ENCODE measurements around the gene RNU1-2. TPM values are rescaled to one million over a fixed set of nuclear protein-coding genes. Genes with fewer than 3 reads are reported as not detected.
"Not testable (repeated sequence)": the region's sequence is repeated elsewhere in the genome, so short reads cannot be mapped to it uniquely, and the experiment has no call there.

RNU1-2 gene
- total RNA-seq, result 1,000 to 10,000 TPM in 4 of 9 donors, 100 to 1,000 TPM in 1, under 1 TPM in 3, not detected in 1; under 0.01 to 5,330 (median 1,268) TPM
- not detected for polyA plus RNA-seq
- long read RNA-seq, donor 1, partial matches to known transcripts, result 0 of 1 reads
- long read RNA-seq, donor 1, other reads (novel, unspliced or antisense), result 0 of 1 reads
- long read RNA-seq, donor 2, partial matches to known transcripts, result 0 of 1 reads
- long read RNA-seq, donor 2, other reads (novel, unspliced or antisense), result 0 of 1 reads
- long read RNA-seq, donor 3, result 0 reads
- long read RNA-seq, donor 4, result 0 reads
- long read RNA-seq, donor 5, result 0 reads
- long read RNA-seq, donor 6, result 0 reads
- long read RNA-seq, donor 7, result 0 reads
- long read RNA-seq, donor 8, partial matches to known transcripts, result 0 of 1 reads
- long read RNA-seq, donor 8, other reads (novel, unspliced or antisense), result 0 of 1 reads
- long read RNA-seq, donor 9, result 0 reads
- long read RNA-seq, donor 10, result 0 reads

GRCh38 chr1:16895598-16896315, at the start of gene RNU1-2:
RNU1-2 (plus strand) TSS chr1:16895980.
- intact Hi-C loops (cut with DNase I); H3K4me1 ChIP-seq (replicated peaks in 1 of 2); H3K27me3 ChIP-seq; H3K36me3 ChIP-seq (replicated peaks in 1 of 2); H3K9me3 ChIP-seq (replicated peaks in 1 of 3): not testable (repeated sequence)
- H3K4me3 ChIP-seq, result peak within 1 kb of the TSS in 2 of 4 donors; percentile 18 to 49
- peak; percentile 73 to 99 for TF ChIP-seq POLR2A (IDR thresholded peaks at IDR 0.05)
- DNase-seq, result peak; percentile 41 to 99 (median 95)
- peak within 1 kb of the TSS in 4 of 5 donors; percentile 74 to 97 (median 92) for H3K27ac ChIP-seq
- WGBS, 4 donors, result 0 to 1% (median 0%) methylated on average over 12 to 27 of the region's 39 CpGs

GRCh38 chr1:16856201-16856600, 39.6 kb upstream of the RNU1-2 start:
- H3K9me3 ChIP-seq (replicated peaks in 1 of 3); H3K4me3 ChIP-seq; H3K4me1 ChIP-seq (replicated peaks in 1 of 2); intact Hi-C loops (cut with DNase I); H3K27me3 ChIP-seq; DNase-seq; H3K27ac ChIP-seq; H3K36me3 ChIP-seq (replicated peaks in 1 of 2): not testable (repeated sequence)
- 78 to 100% (median 86%) methylated on average over 1 to 2 of the region's 2 CpGs for WGBS, 4 donors

DNA sequence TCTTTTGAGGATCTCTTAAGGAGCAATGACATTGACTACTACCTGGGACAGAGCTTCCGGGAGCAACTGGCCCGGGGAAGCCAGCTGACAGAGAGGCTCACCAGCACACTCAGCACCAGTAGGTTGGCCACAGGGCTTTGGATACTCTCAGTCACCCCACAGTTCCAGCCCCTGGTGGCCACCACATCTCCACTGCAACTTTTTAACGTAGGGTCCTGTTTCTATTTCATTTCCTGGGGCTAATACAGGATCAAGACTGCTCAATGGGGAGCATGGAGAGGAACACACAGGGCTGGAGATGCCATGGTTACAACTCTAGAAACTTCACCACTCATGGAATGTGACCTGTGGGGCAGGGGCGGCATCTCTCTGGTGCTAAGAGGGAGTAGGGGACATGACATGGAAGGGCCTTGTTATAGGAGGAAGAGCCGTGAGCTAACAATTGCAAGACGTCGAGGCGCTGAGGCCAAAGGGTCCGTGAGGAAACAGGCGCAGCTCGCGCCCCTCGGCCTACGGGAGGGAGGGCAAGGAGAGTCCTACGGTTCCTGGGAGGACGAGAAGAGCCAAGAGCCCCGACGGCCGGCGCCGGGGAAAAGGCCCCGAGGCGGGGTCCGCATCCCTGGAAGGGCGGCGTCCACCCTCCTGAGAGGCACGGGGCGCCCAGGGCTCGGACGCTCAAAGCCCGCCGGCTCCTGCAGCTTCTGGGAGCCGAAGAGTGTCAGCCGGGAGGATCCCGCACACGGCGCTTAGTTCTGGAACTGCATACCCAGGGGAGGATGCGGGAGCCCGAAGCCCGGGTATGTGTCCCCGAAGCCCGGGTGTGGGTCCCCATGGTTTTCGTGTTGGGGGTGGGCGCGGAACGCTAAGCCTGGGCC, 36.4 kb upstream of the RNU1-2 start:
- intact Hi-C loops (cut with DNase I); DNase-seq; H3K4me1 ChIP-seq (replicated peaks in 1 of 2); H3K27ac ChIP-seq; H3K9me3 ChIP-seq (replicated peaks in 1 of 3); H3K36me3 ChIP-seq (replicated peaks in 1 of 2); H3K4me3 ChIP-seq; H3K27me3 ChIP-seq: not testable (repeated sequence)
- WGBS, 4 donors, result 60 to 83% (median 67%) methylated on average over 10 to 31 of the region's 46 CpGs

DNA sequence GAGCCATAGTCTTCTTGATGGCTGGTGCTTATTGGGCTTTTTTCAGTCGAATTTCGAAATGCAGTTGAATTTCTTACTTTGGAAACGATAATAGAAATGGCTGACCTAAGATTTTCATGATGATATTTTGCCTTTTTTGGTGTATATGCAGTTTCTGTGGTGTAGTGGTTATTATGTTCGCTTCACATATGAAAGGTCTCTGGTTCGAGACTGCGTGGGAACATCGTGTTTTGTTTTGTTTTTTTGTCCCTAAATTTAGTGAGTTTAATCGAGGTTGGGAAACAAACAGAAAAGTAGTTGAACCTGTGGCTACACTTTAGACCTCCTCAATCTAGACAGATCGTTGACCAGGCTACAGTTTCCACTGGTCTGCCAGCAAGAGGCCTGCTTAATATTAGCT, 35.7 kb upstream of the RNU1-2 start:
- DNase-seq; H3K27me3 ChIP-seq; H3K4me3 ChIP-seq; H3K27ac ChIP-seq; H3K9me3 ChIP-seq (replicated peaks in 1 of 3); H3K36me3 ChIP-seq (replicated peaks in 1 of 2); intact Hi-C loops (cut with DNase I); H3K4me1 ChIP-seq (replicated peaks in 1 of 2): not testable (repeated sequence)
- 79 to 84% (median 80%) methylated on average over 6 to 9 of the region's 9 CpGs for WGBS, 4 donors

DNA sequence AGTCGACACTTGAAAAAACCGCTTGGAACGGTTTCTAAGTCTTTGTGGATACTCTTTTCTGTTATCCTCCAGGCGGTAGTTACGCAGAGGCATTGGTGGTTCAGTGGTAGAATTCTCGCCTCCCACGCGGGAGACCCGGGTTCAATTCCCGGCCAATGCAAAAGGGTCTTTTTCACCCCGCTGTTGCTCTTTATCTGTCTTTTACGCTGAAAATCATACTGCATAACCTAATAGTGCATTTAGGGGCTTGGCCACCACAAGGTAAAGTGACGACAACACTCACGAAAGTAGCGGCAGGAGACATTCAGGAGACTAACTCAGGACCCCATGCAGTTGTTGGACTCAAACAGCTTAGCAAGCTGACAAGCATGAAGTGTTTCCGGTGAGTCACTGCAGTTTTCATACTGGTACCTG, 33.9 kb upstream of the RNU1-2 start:
- H3K4me1 ChIP-seq (replicated peaks in 1 of 2); intact Hi-C loops (cut with DNase I); DNase-seq; H3K4me3 ChIP-seq; H3K27ac ChIP-seq; H3K36me3 ChIP-seq (replicated peaks in 1 of 2); H3K9me3 ChIP-seq (replicated peaks in 1 of 3); H3K27me3 ChIP-seq: not testable (repeated sequence)
- 62 to 71% (median 66%) methylated on average over 12 of the region's 16 CpGs for WGBS, 4 donors

DNA sequence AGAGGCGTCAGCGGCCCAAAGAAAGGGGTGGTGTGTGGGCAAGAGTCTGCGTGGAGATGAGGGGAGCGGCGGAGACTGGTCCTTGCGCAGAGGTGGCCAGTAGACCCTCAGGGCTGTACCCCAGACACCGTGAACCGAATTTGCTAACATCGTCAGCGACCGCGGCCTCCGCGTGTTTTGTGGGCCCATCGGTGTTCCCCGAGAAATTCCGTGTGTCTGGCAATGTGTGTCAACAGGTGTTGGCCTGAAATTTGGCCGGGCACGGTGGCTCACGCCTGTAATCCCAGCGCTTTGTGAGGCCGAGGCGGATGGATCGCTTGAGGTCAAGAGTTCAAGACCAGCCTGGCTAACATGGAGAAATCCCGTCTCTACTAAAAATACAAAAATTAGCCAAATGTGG, 33.4 kb upstream of the RNU1-2 start:
- intact Hi-C loops (cut with DNase I); H3K27me3 ChIP-seq; H3K27ac ChIP-seq; H3K4me1 ChIP-seq (replicated peaks in 1 of 2); H3K9me3 ChIP-seq (replicated peaks in 1 of 3); H3K4me3 ChIP-seq; DNase-seq; H3K36me3 ChIP-seq (replicated peaks in 1 of 2): not testable (repeated sequence)
- WGBS, 4 donors, result 95 to 100% (median 97%) methylated on average over 6 to 25 of the region's 25 CpGs

- H3K36me3 ChIP-seq (replicated peaks in 1 of 2); H3K27me3 ChIP-seq; H3K4me3 ChIP-seq; H3K27ac ChIP-seq; H3K9me3 ChIP-seq (replicated peaks in 1 of 3); DNase-seq; intact Hi-C loops (cut with DNase I); H3K4me1 ChIP-seq (replicated peaks in 1 of 2): not testable (repeated sequence)
- WGBS, 4 donors, result 81 to 93% (median 85%) methylated on average over 5 to 6 of the region's 11 CpGs
Observed at GRCh38 chr1:16863024-16863423, 32.8 kb upstream of the RNU1-2 start.

GRCh38 chr1:16866926-16867707, 28.7 kb upstream of the RNU1-2 start:
- H3K4me1 ChIP-seq (replicated peaks in 1 of 2); H3K4me3 ChIP-seq; H3K9me3 ChIP-seq (replicated peaks in 1 of 3); intact Hi-C loops (cut with DNase I); H3K36me3 ChIP-seq (replicated peaks in 1 of 2); H3K27ac ChIP-seq; DNase-seq; H3K27me3 ChIP-seq: not testable (repeated sequence)
- 9 to 20% (median 17%) methylated on average over 2 to 4 of the region's 6 CpGs for WGBS, 4 donors

GRCh38 chr1:16868787-16869186, 27.0 kb upstream of the RNU1-2 start:
- H3K27ac ChIP-seq; H3K4me3 ChIP-seq; DNase-seq; H3K36me3 ChIP-seq (replicated peaks in 1 of 2); H3K27me3 ChIP-seq; intact Hi-C loops (cut with DNase I); H3K4me1 ChIP-seq (replicated peaks in 1 of 2); H3K9me3 ChIP-seq (replicated peaks in 1 of 3): not testable (repeated sequence)
- 65 to 88% (median 82%) methylated on average over 2 to 5 of the region's 6 CpGs for WGBS, 4 donors

DNA sequence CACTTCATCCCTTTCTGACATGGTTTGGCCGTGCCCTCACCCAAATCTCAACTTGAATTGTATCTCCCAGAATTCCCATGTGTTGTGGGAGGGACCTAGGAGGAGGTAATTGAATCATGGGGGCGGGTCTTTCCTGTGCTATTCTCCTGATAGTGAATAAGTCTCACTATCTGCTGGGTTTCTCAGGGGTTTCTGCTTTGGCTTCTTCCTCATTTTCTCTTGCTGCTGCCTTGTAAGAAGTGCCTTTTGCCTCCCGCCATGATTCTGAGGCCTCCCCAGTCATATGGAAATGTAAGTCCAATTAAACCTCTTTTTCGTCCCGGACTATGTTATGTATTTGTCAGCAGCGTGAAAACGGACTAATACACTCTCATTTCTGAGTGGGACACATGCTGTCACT, 25.8 kb upstream of the RNU1-2 start:
- DNase-seq; H3K27ac ChIP-seq; H3K36me3 ChIP-seq (replicated peaks in 1 of 2); H3K4me1 ChIP-seq (replicated peaks in 1 of 2); H3K9me3 ChIP-seq (replicated peaks in 1 of 3); H3K4me3 ChIP-seq; intact Hi-C loops (cut with DNase I); H3K27me3 ChIP-seq: not testable (repeated sequence)
- WGBS, 4 donors, result 73 to 93% (median 82%) methylated on average over 6 of the region's 7 CpGs
